Measurements from ENCODE around the gene ODAD2. TPM values are rescaled to one million over a fixed set of nuclear protein-coding genes. Genes with fewer than 3 reads are reported as not detected.

ODAD2 gene
- total and polyA plus RNA-seq, 2 of the 8 experiments (the other 6 are each of a cell fraction or from before 2014, with no cell fraction given): 0.95 to 4.3 TPM

- Histone ChIP-seq H3K4ac (replicated peaks; ENCODE audit: insufficient read length, low read depth, low read length) (no peak overlapping the region), H3K9me3 (ENCODE audit: insufficient read depth in 2 of 2, low read depth in 1 of 2, low read length in 1 of 2) (no peaks in the 10 kb centered on the region), H2BK5ac (ENCODE audit: low read depth, low read length) (no peak overlapping the region), H3K36me3 (ENCODE audit: control insufficient read depth in 2 of 4, insufficient read depth in 4 of 4, low read length in 3 of 4) (no peaks in the 10 kb centered on the region), H3K23ac (ENCODE audit: insufficient read length) (no peak overlapping the region), H4K91ac (replicated peaks; ENCODE audit: insufficient read length, low read length) (no peak overlapping the region), H3K56ac (replicated peaks; ENCODE audit: insufficient read length, low read depth, low read length) (no peak overlapping the region), H3K4me1 (replicated peaks in 1 of 4; ENCODE audit: control insufficient read depth in 3 of 4, insufficient read depth in 4 of 4, low read length in 3 of 4) (no peaks in the 10 kb centered on the region), H3K27ac (ENCODE audit: low read depth, low read length) (no peak overlapping the region), H3K14ac (ENCODE audit: insufficient read length) (no peak overlapping the region), H3K79me1 (ENCODE audit: low read depth, low read length) (no peaks in the 10 kb centered on the region), H2BK15ac (ENCODE audit: low read length) (no peak overlapping the region), H3K18ac (ENCODE audit: extremely low read depth, low read length) (no peak overlapping the region), H3K4me3 (ENCODE audit: extremely low read depth in 1 of 4, insufficient read depth in 2 of 4, low read depth in 3 of 4, low read length in 4 of 4) (no peak overlapping the region), H3K4me2 (ENCODE audit: insufficient read depth in 1 of 2, low read depth in 2 of 2, low read length in 2 of 2) (no peak overlapping the region), H3K9ac (replicated peaks in 1 of 4; ENCODE audit: extremely low read depth in 1 of 4, low read depth in 3 of 4, low read length in 3 of 4) (no peak overlapping the region), H4K8ac (ENCODE audit: extremely low read depth, insufficient read depth, low read length) (no peak overlapping the region), H3K79me2 (ENCODE audit: control insufficient read depth in 1 of 2, insufficient read depth in 2 of 2, low read length in 2 of 2) (no peaks in the 10 kb centered on the region), H2BK120ac (replicated peaks; ENCODE audit: low read depth, low read length) (no peak overlapping the region), H4K20me1 (replicated peaks in 1 of 2; ENCODE audit: control insufficient read depth in 1 of 2, insufficient read depth in 2 of 2, low read length in 2 of 2) (no peaks in the 10 kb centered on the region), H2BK12ac (ENCODE audit: low read depth, low read length) (no peak overlapping the region), H3K27me3 (replicated peaks in 1 of 4; ENCODE audit: control insufficient read depth in 3 of 4, extremely low read depth in 1 of 4, insufficient read depth in 3 of 4, low read length in 3 of 4) (no peaks in the 10 kb centered on the region), H2AK5ac (ENCODE audit: low read depth, low read length) (no peak overlapping the region), H4K5ac (ENCODE audit: insufficient read length, low read depth, low read length) (no peak overlapping the region), H3K23me2 (ENCODE audit: low read depth, low read length) (no peaks in the 10 kb centered on the region), H2BK20ac (ENCODE audit: low read length) (no peak overlapping the region), H2AFZ (ENCODE audit: low read length) (no peak overlapping the region)
- no peak for FAIRE-seq
- ChIA-PET CTCF (ENCODE audit: partially characterized antibody) (no interaction called here), POLR2A (ENCODE audit: partially characterized antibody) (no interaction called here)
- WGBS, 2 experiments (ENCODE audit: extremely low coverage in 1 of 2, insufficient coverage in 1 of 2, insufficient read length in 1 of 2, insufficient replicate concordance in 2 of 2, low coverage in 1 of 2, low lambda C conversion rate in 2 of 2, missing lambda C conversion rate in 1 of 2): 97% methylated on average over 3 of the region's 3 CpGs; no CpG with 5 or more reads in 1 of the 2 experiments
- TF ChIP-seq ASH2L (IDR thresholded peaks at IDR 0.05; ENCODE audit: low read length) (no peak), SRF (IDR thresholded peaks at IDR 0.05; ENCODE audit: low read depth, low read length) (no peak), YY1 (IDR thresholded peaks at IDR 0.05; ENCODE audit: low read depth, low read length) (no peak), MAFK (IDR thresholded peaks at IDR 0.05; ENCODE audit: low read depth, low read length) (no peak), HDAC2 (IDR thresholded peaks at IDR 0.05; ENCODE audit: borderline replicate concordance in 1 of 2, low read depth in 2 of 2, low read length in 2 of 2) (no peak), ZNF274 (IDR thresholded peaks at IDR 0.05; ENCODE audit: borderline replicate concordance, extremely low read depth, low read length) (no peak), SIRT6 (IDR thresholded peaks at IDR 0.05; ENCODE audit: low read length) (no peak), RAD21 (IDR thresholded peaks at IDR 0.05 in 1 of 2, conservative IDR thresholded peaks at IDR 0.05 in 1 of 2; ENCODE audit: low read depth in 2 of 2, low read length in 2 of 2) (no peak), TBP (IDR thresholded peaks at IDR 0.05; ENCODE audit: low read depth, low read length) (no peak), TCF12 (IDR thresholded peaks at IDR 0.05; ENCODE audit: low read depth, low read length) (no peak), RBBP5 (IDR thresholded peaks at IDR 0.05; ENCODE audit: borderline replicate concordance, low read depth, low read length) (no peak)
- no peak for DNase-seq (ENCODE audit: low read depth in 1 of 2, low spot score in 2 of 2)
Measured at GRCh38 chr10:27801171-27801785, 197.6 kb downstream of the ODAD2 start.

Measured in H1 (cell line).